GM21576 (cell line): ENCODE measurements around the gene TRPM1.

Source experiments
- ATAC-seq: cut with Tn5 transposase; IDR thresholded peaks from one replicate; pipeline ENCODE4 v1.9.1; 2021; ENCODE audit warnings: mild to moderate bottlenecking, moderate library complexity; ENCODE audit not compliant: unreplicated experiment

TRPM1 gene

GRCh38 chr15:30985081-30985531 lies 116.4 kb downstream of the TRPM1 start:
- no peak for ATAC-seq

DNA sequence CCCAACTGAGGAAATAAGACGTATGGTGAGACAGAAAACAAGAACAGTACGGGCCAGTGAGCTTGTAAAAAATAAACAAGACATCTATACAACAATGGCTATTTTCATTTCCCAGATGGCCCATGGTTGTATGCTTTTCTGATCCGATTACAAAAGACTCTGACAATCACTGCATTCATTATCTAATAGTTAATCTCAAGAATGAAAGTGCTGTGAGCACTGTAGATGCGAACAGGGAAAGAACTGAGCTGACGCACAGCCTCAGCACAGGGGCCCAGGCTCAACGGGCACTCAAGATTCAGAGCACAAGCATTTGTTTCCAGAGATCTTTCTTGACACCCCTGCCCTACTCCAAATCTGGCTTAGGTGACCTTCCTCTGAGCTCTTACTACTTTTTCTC lies 117.0 kb downstream of the TRPM1 start:
- no peak for ATAC-seq

- no peak for ATAC-seq
These were observed 117.4 kb downstream of the TRPM1 start for GRCh38 chr15:30984118-30984517.

DNA sequence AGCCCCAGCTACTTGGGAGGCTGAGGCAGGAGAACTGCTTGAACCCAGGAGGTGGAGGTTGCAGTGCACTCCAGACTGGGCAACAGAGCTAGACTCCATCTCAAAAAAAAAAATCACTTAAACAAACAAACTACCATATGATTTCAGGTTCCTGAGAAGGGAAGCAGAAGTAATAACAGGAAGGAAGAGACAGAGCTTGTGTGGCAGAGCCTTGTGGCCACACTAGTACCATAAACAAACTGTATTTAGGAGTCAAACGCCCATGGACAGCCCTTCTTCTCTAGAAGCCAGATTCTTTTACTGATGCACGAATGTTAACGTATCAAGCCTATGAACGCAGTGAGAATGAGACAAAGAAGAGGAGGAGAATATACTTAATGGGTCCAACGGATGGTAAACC lies 122.1 kb downstream of the TRPM1 start:
- no peak for ATAC-seq

- ATAC-seq = no peak
These were observed 123.2 kb downstream of the TRPM1 start for GRCh38 chr15:30978328-30978727.

DNA sequence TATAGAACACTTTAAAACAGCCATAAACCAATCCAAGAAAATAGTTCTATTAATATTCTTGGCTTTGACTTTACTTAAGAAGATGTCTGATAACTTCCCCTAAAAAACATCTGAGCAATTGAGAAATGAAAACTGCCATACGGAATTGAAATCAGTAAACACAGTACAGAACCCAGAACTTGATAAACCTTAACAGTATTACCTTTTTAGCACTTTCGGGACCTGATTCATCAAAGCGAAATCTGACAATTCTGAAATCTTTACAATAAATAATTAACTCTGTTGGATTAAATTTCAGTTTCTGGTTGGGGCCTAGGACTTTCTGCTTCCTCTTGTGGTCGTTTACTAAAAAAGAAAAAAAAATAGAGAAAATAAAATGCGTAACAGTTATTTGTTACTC lies 127.4 kb downstream of the TRPM1 start:
- ATAC-seq = no peak

DNA sequence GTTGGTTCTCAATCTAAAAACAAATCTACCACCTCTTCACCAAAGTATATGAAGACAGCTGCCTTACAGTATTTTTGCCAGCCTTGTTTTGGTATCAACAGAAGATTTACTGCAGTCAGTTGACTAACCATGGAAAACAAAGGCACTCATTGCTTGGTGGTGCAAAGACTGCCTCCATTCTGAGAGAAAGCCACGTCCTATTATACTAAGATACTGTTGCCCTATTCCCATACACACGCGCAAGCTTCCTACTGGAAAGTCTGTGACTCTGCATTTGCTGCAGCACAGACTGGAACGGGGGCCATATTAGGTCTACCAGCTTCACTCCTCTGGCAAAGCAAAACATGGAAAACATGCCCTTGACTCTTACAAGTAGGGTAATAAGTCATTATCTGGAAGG lies 128.1 kb downstream of the TRPM1 start:
- ATAC-seq = no peak

DNA sequence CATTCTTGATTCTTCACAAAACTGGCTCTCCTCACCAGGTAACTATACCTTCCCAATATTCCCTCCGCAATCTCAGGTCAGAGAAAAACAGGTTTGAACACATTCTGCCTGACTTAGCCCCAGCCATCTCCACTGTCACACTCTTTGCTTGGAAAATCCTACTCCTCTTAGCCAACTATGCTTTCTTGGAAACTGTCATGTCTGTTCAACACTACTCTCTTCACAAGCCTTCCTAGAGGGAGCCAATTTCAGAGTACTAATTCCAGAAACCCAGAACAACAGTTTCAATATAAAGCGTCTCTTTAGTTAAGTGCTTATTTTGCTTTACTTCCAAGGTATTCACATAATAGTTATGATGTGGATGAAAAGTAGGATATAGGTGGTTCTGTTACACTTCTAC lies 131.8 kb downstream of the TRPM1 start:
- ATAC-seq = no peak

GRCh38 chr15:30963681-30964080 lies 137.8 kb downstream of the TRPM1 start:
- no peak for ATAC-seq

DNA sequence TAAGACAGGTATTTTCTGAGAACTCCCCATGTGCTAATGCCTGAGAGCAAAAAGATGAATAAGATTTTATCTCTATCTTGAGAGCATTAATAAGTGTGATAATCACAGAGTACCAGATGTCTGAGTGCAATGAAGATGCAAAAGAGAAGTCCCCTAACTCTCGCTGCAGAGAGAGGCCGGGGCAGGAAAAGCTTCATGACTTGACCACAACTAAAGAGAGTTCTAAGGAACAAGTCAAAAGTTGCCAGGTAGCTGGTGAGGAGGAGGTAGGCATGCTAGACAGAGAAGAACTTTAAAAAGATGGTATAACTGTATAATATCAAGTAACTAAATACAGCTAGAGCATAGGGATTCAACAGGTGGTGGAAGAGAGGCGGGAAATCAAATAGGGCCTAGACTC lies 138.9 kb downstream of the TRPM1 start:
- ATAC-seq = no peak

GRCh38 chr15:30962079-30962478 lies 139.4 kb downstream of the TRPM1 start:
- ATAC-seq = no peak

- ATAC-seq = no peak
These were observed 143.3 kb downstream of the TRPM1 start for GRCh38 chr15:30958219-30958618.

- ATAC-seq = no peak
These were observed 145.1 kb downstream of the TRPM1 start for GRCh38 chr15:30956216-30957124.

- no peak for ATAC-seq
These were observed 146.9 kb downstream of the TRPM1 start for GRCh38 chr15:30954674-30955073.

DNA sequence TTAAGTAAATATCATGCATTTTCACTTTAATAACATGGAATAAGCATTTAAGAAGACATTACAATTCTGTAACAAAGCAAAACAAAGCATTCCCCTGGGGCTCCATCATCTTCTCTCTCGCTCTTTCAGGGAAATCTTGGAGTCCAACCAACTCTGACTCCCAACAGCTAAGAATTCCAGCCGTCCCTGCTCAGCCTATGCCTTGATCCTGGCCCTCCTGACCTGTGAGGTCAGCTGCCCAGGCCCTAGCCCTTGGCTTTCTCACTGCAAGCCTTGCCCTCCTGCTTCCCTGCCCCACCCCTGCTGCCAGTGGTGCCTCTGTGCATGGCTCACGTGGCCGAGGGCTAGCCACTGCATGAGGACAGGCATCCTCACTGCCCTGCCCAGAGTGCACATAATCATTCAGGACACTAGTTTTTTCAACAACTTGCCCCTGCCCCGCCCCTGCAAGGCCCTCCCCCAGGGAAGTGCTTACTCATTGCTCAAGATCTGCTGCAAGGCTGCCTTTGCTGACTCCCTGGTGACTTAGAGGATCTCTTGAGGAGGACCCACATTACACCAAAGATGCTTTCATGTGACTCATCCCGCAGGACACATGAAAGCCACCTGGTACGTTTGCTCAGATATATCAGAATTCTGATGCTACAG lies 147.7 kb downstream of the TRPM1 start:
- no peak for ATAC-seq

GRCh38 chr15:30953183-30953582 lies 148.3 kb downstream of the TRPM1 start:
- no peak for ATAC-seq
